GM21529 (cell line): ENCODE data around the gene UMAD1.
"Not testable (repeated sequence)": the region's sequence is repeated elsewhere in the genome, so short reads cannot be mapped to it uniquely, and the experiment has no call there.

Experiments
- ATAC-seq: cut with Tn5 transposase; IDR thresholded peaks from one replicate; pipeline ENCODE4 v1.9.1; 2021; ENCODE audit not compliant: unreplicated experiment

The UMAD1 gene

GRCh38 chr7:7793921-7794320, 153.4 kb downstream of the UMAD1 start:
- ATAC-seq, result no peak

DNA sequence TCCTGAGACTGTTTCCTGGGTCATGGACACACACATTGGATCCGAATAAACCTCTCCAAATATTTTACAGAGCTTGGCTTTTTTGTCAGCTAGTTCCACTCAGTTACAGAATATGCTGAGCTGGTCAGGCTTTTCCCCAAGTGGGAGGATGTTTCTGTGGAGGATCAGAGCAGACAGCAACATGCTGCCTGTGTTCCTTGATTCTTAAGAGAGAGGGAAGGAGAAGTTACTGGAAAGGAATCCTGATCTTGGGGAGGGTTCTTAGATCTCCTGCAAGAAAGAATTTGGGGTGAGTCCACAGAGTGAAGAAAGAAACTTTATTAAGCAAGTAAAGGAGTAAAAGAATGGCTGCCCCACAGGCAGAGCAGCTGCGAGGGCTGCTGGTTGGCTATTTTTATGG, 154.7 kb downstream of the UMAD1 start:
- no peak for ATAC-seq

- no peak for ATAC-seq
These were observed 155.1 kb downstream of the UMAD1 start for GRCh38 chr7:7795630-7796121.

GRCh38 chr7:7798510-7798909, 158.0 kb downstream of the UMAD1 start:
- peak; percentile 59 for ATAC-seq

DNA sequence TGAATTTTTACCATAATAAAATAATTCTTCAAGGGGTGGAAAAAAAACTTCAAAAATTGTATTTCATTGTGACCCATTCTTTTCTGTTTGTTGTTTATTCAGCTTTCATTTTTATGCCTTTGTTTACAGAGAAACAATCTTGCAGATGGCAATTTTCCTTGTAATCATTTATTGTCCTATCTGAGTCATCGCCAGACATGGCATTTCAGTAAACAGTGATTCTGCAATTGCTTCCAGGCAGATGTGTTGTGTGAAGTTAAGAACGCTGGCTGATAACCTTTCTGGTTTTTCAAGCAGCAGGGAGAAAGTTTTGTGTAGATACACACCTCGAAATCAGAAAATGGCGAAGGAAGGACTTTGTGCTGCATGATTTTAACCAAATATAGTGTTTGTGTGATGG, 158.6 kb downstream of the UMAD1 start:
- no peak for ATAC-seq

- no peak for ATAC-seq
These were observed 162.0 kb downstream of the UMAD1 start for GRCh38 chr7:7802531-7802930.

DNA sequence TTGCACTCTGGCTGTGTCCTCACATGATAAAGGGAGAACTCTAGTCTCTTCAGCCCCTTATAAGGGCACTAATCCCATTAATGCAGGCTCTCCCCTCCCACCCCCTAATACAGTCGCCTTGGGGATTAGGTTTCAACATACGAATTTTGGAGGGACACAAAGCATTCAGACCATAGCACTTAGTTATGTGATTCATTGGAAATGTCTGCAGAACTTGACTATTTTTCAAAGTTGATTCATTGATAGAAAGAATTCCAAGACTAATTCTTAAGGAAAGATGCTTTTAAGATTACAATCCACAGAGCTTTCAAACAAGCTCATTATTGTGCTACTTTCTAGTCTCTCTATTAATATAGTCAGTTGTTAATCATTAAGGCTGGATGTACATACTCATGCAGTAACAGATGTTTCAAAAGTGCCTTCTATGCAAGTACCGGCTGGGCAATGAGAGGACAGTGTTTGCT, 163.2 kb downstream of the UMAD1 start:
- no peak for ATAC-seq

- ATAC-seq, result not testable (repeated sequence)
These were observed 164.3 kb downstream of the UMAD1 start for GRCh38 chr7:7804822-7805221.

DNA sequence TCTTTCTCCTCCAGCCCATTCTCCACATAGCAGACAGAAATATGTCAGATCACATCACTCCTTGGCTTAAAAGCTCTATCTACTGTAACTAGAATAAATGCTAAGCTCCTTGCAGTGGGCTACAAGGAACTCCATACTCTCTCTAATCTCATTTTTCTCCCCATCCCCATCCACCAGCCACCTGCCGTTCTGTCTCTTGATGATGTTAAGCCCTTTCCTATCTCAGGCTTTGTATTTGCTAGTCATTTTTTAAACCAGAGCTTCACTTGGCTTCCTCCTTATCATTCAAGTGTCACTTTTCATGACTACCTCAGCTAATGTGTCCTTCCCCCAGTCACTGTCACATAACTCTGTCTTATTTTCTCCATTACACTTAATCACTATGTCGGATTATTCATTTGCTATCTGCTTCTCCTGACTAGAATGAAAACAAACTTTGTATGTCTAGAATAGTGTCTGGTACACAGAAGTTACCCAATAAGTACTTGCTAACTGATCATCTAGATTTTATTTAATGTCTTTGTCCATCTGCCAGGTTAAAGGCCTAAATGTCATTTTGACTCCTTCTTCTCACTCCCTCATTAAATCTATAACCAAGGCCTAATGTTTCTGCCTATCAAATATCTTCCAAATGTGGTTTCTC, 165.1 kb downstream of the UMAD1 start:
- ATAC-seq, result no peak

GRCh38 chr7:7808156-7808555, 167.6 kb downstream of the UMAD1 start:
- ATAC-seq, result no peak

DNA sequence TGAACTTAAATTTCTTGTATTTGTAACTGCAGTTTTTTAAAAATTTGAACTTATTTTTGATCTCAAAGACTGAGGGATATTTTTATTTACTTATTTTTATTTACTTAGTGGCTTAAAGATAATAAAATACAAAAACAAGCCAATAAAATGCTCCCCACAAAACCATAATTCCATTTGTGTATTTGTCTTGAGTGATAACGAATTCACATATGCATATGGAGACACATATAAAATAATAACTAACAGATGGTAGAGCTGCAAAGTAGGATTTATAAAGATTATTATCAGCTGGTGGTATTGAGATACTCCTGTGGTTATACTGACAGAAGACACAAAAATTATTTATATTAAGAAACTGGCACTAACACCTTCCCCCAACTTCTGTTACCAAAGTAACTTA, 168.1 kb downstream of the UMAD1 start:
- no peak for ATAC-seq

- ATAC-seq, result no peak
These were observed 169.8 kb downstream of the UMAD1 start for GRCh38 chr7:7810380-7810779.

DNA sequence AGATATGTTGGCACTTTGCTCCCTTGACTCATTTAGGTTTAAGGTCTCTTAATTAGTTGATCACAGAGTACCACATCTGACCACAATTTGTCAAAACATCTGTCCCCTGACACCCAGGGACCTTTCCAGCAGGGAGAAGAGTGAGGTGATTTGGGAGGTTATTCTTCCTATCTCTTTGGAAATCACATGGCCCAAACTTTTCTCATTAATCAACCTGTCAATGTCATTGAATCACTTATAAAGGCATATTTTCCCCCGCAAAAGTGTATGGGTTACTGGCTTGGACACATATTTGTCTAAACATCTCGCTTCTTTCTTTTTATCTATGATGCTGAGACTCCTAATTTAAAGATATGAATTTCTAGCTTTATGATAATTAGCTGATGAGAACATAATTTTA, 170.3 kb downstream of the UMAD1 start:
- no peak for ATAC-seq

DNA sequence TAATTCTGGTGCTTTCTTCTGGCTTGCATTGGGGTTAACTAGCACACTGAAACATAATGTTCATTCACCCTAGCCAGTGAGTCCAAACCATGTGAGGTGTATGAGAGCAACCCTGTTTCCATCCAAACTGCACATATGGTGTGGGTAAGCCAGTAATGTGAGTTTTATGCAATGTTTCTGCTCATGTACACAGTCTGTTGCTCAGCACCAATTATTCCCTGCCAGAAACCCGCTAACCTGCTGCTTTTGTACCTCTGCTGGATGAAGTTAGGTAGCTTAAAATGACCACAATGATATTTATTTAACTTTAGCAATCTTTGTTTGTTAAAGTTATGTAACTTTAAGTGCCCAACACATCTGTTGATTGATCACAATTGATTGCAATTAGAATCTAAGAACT, 171.6 kb downstream of the UMAD1 start:
- ATAC-seq, result no peak

DNA sequence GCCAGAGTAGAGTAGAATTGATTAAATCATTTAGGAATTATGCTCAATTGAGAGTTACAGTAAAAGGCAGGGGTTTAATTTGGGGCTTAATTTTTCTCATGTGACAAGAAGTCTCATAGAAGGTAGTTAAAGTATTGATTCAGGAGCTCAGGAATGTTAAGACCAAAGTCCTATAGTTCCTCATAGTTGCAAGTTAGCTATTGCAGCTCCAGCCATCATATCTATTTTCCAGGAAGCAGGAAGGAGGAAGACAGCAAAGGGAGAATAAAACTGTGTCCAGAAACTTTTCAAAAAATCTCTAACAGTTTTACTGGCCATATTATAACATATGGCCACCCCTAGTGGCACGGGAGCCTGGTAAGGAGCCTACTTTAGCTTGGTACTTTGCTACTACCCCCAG, 174.8 kb downstream of the UMAD1 start:
- ATAC-seq, result no peak

GRCh38 chr7:7816084-7816483, 175.5 kb downstream of the UMAD1 start:
- ATAC-seq, result peak; percentile 64

GRCh38 chr7:7816816-7817536, 176.4 kb downstream of the UMAD1 start:
- no peak for ATAC-seq

DNA sequence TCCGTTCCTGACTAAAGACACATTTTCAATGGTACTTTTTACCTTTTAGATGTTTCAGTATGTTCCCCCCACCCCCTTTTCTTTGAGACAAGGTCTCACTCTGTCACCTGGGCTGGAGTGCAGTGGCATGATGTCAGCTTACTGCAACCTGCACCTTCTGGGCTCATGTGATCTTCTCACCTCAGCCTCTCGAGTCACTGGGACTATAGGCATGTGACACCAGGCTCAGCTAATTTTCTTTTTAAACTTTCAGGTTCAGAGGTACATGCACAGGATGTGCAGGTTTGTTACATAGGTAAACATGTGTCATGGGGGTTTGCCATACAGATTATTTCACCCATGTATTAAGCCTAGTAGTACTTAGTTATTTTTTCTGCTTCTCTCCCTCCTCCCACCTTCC, 177.2 kb downstream of the UMAD1 start:
- no peak for ATAC-seq

GRCh38 chr7:7818179-7818578, 177.6 kb downstream of the UMAD1 start:
- not testable (repeated sequence) for ATAC-seq

DNA sequence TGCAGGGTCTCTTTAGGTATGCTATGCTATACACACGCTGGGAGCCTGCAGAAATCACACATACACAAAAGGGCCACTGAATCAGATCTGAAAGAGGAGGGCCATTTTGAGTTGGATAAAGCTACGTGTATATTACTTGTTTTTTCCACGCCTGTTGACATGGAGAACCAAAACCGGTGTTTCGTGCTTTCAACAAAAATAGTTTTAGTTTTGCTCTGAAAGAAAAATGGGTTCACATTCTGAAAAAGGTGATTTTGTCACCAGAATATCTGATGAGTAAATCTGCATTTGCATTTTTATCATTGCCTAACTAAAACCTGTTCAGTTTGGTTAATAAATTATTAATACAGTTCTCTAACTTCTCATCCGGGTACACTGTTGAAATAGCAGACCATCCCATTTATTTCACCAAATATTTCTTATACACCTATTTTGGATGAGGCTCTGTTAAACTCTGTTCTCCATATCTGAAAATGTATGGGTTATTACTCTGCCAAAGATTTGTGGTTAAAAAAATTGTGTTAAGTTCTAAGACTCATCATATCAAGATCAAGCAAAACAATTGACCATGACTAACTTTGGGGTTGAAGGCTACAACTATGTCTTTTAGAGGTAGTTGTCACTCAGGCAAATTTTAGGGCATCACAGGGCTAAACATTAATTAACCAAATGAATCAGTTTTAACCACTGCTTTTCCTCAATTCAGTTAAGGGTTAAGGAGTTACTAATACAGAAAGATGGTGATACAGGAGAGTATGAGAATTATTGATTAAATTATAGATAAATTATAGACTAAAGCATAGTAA, 179.1 kb downstream of the UMAD1 start:
- peak; percentile 44 for ATAC-seq

DNA sequence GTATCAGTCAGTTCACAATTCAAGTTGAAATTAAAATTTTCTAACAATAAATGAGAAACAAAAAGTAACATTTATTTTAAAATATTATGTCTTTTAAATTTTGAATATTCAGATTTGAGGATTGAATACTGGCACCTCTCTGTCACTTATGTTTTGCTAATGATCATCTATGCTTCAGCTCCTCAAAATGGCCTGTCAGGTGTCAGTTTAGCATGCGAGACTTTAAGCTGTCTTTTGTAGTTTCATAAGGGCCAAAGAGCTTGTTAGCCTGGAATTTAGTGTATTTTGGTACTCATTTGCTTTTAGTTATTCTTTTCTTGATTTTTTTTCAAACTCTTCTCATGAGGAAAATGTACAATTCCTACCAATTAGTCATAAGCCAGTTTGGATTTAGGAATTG, 179.9 kb downstream of the UMAD1 start:
- ATAC-seq, result no peak

DNA sequence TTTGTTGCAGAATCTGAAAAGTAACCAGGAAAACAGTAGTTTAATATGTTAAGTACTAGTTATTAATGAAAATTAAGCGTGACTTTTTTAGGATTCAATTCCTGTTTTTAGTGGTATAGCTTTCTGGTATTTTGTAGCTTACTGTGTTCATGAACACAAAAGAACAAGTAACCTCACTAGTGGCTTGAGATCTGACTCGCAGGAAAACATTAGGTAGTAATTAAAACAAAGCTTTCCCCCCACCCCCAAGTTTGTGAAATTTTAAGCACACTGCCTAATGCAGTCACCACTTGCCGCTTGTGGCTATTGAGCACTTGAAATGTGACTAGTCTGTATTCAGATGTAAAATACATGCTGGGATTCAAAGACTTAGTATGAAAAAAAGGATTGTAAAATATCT, 180.4 kb downstream of the UMAD1 start:
- ATAC-seq, result no peak
